ENCODE measurements around the gene HPRT1.

The HPRT1 gene

DNA sequence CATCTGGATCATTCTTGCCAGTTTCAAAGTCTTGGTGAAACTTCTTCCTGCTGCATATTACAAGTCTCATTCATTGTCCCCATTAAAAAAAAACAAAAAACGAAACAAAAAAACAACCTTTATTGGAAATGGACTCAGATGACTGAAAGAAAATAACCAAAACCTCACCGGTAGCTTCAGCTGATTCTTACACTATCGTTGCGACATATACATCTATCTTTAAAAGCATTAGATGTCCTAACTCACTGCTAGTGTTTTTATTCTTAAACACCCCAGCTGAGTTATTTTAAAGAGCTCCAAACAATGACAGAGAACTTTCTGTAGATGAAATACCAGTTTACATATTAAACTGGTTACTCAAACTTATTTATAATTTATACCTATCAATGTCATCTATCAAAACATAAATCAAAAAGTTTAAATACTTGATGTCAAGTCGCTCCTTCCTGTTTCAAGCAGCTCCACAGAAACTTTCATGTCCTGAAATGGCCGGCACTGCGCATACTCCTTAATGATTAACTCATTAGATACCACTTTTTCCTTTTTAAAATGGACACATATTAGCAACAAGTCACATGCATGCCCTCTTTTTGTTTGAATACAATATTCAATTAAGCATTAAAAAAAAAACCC, 87.2 kb downstream of the HPRT1 start:
- TF ChIP-seq CTCF (IDR thresholded peaks at IDR 0.05; ENCODE audit: low read depth, low read length, missing control alignments), result no peak
- DNase-seq (ENCODE audit: low read depth), result no peak
- in situ Hi-C loops (cut with HindIII; ENCODE audit: low sequenced_read_pairs), result no loop called here
- peak overlapping the region; percentile 59 for H3K4me3 ChIP-seq (ENCODE audit: low read depth, low read length)

DNA sequence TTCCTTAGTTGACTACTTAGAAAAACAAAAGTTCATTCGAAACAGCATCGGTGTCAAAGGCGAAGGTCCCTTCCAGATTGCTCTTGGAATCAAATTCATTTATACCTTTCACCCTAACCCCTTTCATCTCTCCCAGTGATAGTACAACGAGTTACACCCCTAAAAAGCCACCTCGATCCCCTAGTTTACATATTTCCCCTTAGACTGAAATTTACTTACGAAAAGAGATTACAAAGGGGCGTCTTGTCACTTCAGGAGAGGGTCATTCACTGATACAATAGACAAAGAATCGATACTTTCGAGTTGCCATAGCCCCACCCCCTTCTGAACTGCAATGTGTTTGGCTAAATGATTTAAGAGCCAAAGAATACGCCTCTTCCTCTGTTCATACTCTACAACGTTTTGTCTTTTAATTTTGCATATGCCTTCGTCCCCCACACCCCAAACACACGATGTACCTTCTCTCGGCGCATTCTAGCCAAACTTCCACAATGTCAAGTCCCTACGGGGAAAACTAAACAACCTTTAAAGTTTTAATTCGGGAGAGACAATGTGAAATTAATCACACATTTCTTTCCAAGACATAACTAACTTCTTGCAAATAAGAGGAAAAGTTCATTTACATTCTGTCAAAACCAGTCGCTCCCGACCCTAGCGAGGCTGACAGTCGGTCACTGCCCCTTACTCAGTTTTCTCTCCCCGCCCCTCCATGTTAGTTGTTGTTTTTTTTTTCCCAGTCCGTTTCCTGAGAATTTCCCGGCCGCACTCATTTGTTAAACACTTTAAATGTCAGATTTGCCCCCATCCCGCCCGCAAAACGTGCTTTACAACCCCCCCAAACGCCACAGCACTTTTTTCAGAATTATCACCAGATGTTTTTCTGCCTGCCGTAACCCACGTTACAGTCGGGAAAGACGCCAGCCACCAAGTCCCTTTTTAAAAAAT, 88.6 kb downstream of the HPRT1 start:
- in situ Hi-C loops (cut with HindIII; ENCODE audit: low sequenced_read_pairs), result no loop called here
- DNase-seq (ENCODE audit: low read depth), result no peak
- peak overlapping the region; percentile 59 for H3K4me3 ChIP-seq (ENCODE audit: low read depth, low read length)
- TF ChIP-seq CTCF (IDR thresholded peaks at IDR 0.05; ENCODE audit: low read depth, low read length, missing control alignments), result no peak
